GM12892 (cell line): ENCODE measurements around the gene TCP11L2. TPM values are rescaled to one million over a fixed set of nuclear protein-coding genes. Genes with fewer than 3 reads are reported as not detected.

ENCODE experiments used
- DNase-seq: peaks from one replicate; pipeline ENCODE4 v3.0.0; 2011; ENCODE audit not compliant: insufficient read length
- FAIRE-seq: peaks from 2 replicates; lab custom pipeline; 2011; peaks lifted over from hg19 to GRCh38; lab: Jason Lieb, UNC
- POLR2A ChIP-seq: IDR thresholded peaks from 2 replicates; pipeline ENCODE4 v1.6.1; 2011; ENCODE audit warnings: low read depth, low read length, control low read depth
- POLR2AphosphoS5 ChIP-seq: IDR thresholded peaks from 2 replicates; pipeline ENCODE4 v1.6.1; 2011; ENCODE audit warnings: low read depth, low read length, control low read depth
- TAF1 ChIP-seq: IDR thresholded peaks from 2 replicates; pipeline ENCODE4 v1.6.1; 2011; ENCODE audit warnings: low read depth, mild to moderate bottlenecking, control low read depth, low read length, borderline replicate concordance
- polyA plus RNA-seq: library from polyadenylated mRNA; unstranded; fragments of >200 nt; gene quantifications from one replicate; pipeline ENCODE4 v1.2.1, GENCODE V29; 2012; ENCODE audit warnings: missing spikeins, inconsistent platforms; ENCODE audit not compliant: missing spikeins

The TCP11L2 gene
- 1.8 TPM for polyA plus RNA-seq

DNA sequence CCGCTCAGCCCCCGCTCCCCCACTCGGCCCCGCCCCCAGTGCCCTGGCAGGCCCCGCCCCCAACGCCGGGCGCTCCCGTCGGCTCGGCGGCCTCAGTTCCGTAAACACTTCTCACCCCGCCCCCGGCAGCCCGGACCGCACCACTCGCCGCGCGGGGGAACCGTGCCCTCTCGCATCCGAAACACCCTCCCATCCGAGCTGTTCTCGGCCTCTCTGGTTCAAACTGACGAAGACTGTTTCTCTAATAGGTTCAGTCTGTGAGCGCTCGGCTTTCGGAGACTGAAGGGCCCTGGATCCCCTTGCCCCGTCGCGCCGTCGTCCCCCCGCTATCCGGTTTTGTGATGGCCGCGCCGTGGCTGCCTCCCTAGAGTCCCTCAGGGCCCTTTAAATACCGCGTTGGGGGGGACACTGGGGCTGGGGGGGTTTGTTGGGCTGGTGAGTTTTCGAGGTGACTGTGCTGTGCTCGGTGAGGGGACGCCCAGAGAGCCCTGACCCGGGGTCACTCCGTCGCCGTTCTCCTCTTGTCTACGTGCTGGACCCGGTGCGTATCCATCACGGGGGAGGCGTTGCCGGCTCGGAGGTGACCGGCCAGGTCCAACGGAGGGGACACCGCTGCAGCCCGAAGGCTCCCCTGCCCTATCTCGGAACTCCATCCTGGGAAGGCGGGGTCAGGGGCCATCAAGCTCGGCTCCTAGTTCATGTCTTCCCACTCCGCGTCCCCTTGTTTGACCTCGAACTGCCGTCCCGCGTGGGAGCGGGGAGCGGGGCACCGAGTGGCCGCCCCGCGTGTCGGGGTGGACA, at the start of gene TCP11L2:
TSS of gene TCP11L2 (plus strand) at position 333 of the 801 bp plus-strand sequence. CDS start 8,343 bp downstream, outside the sequence.
- TF ChIP-seq TAF1 (no peak), POLR2AphosphoS5 (no peak), POLR2A (no peak)
- peak; percentile 95 for FAIRE-seq
- DNase-seq = peak; percentile 80

DNA sequence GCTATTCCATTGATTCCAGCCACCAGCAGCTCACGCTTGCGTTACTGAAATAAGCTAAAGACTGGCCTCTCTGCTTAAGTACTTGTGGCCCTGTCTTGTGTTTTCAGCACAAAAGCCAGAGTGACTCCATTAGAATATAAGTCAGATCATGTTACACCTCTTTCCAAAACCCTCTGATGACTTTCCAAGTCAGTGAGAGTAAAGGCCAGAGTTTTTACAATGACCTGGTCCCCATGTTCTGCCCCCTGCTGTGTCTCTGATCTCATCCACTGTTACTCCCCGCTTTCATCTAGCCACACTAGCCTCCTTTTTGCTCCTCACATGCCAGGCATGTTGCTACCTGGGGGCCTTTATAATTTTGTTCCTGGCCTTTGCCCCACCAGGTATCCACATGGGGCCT, 47.8 kb upstream of the TCP11L2 start:
- FAIRE-seq (no peak), DNase-seq (no peak)
- TF ChIP-seq POLR2A (no peak), POLR2AphosphoS5 (no peak), TAF1 (no peak)

DNA sequence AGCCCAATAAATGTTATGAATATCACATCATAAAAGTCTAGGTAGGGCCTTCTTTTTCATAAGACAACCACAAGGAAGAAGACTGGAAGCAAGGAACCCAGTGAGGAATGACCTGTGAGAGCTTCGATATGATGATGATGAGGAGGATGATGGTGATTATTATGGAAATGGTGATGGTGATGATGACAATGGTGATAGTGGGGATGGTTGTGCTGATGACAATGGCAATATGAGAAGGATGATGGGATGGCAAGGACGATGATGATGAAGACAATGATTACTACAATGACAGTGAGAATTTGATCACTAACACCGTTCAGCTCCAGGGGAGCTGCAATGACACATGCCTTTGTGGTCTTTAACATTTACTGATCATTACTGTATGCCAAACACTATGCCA, 47.0 kb upstream of the TCP11L2 start:
- TF ChIP-seq TAF1 = no peak
- TF ChIP-seq POLR2AphosphoS5 = no peak
- TF ChIP-seq POLR2A = no peak
- FAIRE-seq = no peak
- DNase-seq = no peak

DNA sequence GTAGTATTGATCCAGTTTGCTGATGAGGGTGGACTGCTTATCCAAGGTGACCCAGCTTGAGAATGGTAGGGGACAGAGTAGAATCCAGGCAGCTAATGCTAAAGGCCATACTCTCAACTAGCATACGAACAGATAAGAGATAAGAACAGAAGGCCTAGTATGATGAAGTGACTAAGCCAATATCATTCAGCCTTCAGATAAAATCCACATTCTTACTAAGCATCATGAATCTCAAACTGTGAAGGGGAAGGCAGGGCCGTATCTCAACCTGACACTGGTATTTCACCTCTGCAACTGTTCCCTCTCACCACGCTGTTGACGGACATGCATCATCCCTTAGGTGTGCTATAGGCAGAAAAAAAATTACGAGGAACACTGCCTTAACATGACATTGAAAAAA, 46.6 kb upstream of the TCP11L2 start:
- FAIRE-seq (no peak), DNase-seq (no peak)
- TF ChIP-seq POLR2A (no peak), POLR2AphosphoS5 (no peak), TAF1 (no peak)

DNA sequence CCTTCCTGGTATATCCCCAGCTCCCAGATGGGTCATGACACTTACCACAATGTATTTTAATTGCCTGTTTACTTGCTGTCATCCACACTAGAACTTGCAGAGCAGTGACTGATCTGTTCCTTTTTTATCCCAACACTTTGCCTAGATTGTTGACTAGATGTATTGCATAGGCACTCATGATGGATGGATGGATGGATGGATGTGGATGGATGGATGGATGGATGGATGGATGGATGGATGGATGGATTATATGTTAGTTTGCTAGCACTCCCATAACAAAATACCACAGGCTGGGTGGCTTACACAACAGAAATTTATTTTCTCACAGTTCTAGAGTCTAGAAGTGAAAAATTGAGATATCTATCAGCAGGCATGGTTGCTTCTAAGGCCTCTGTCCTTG, 46.0 kb upstream of the TCP11L2 start:
- FAIRE-seq (no peak), DNase-seq (no peak)
- TF ChIP-seq POLR2AphosphoS5 = no peak
- no peak for TF ChIP-seq TAF1
- TF ChIP-seq POLR2A = no peak

DNA sequence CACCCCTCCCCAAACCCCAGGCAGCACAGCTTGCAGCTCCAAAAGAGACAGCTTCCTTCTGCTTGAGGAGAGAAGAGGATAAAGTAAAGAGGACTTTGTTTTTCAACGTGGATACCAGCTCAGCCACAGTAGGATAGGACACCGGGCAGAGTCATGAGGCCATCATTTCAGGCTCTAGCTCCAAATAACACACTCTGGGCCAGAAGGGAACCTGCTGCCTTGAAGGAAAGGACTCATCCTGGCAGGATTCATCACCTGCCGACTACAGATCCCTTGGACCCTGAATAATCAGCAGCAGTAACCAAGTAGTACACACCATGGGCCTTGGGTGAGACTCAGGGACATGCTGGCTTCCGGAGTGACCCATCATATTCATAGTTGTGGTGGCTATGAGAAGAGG, 44.3 kb upstream of the TCP11L2 start:
- FAIRE-seq (no peak), DNase-seq (no peak)
- TF ChIP-seq TAF1 = no peak
- no peak for TF ChIP-seq POLR2A
- TF ChIP-seq POLR2AphosphoS5 = no peak

DNA sequence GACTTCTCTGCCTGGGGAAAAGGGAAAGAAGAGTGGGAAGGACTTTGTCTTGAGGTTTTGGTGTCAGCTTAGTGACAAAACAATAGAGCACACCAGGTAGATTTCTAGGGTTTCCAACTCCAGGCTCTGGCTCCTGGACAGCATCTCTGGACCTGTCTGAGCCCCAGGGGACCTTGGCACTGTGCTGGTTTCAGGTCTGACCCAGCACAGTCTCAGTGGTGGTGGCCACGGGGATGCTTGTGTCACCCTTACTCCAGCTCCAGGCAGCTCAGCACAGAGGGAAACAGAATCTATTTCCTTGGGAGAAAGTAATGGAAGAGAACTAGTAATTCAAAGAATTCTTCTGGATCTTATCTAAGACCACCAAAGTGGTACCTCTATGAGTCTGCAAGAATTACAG, 43.6 kb upstream of the TCP11L2 start:
- no peak for FAIRE-seq
- TF ChIP-seq POLR2A = no peak
- TF ChIP-seq TAF1 = no peak
- TF ChIP-seq POLR2AphosphoS5 = no peak
- DNase-seq = no peak

DNA sequence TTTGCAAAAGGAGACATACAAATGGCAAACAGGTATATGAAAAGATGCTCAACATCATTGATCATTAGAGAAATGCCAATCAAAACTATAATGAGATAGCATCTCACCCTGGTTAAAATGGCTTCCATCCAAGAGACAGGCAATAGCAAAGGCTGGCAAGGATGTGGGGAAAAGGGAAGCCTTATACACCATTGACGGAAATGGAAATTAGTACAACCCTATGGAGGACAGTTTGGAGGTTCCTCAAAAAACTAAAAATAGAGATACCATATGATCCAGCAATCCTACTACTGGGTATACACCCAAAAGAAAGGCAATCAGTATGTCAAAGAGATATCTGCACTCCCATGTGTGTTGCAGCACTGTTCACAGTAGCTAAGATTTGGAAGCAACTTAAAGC, 37.4 kb upstream of the TCP11L2 start:
- DNase-seq (no peak), FAIRE-seq (no peak)
- TF ChIP-seq TAF1 (no peak), POLR2A (no peak), POLR2AphosphoS5 (no peak)

DNA sequence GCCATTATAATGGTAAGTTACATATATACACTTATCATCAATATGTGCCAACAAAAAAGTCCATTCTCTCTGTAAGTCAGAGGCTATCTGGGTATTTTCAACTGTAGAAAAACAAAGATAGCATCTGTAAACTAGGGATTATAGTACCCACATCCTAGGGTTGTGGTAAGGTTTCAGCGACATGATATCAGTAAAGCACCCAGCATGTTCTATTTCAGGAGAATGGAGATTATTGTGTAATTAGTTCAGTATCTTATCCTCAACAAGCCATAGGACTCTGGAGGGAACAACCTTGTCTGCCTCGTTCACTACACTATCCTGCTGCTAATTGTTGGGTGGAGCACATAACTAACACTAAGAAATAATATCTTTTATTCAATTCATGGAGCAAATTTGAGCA, 35.0 kb upstream of the TCP11L2 start:
- no peak for DNase-seq
- no peak for FAIRE-seq
- TF ChIP-seq TAF1 (no peak), POLR2AphosphoS5 (no peak), POLR2A (no peak)

DNA sequence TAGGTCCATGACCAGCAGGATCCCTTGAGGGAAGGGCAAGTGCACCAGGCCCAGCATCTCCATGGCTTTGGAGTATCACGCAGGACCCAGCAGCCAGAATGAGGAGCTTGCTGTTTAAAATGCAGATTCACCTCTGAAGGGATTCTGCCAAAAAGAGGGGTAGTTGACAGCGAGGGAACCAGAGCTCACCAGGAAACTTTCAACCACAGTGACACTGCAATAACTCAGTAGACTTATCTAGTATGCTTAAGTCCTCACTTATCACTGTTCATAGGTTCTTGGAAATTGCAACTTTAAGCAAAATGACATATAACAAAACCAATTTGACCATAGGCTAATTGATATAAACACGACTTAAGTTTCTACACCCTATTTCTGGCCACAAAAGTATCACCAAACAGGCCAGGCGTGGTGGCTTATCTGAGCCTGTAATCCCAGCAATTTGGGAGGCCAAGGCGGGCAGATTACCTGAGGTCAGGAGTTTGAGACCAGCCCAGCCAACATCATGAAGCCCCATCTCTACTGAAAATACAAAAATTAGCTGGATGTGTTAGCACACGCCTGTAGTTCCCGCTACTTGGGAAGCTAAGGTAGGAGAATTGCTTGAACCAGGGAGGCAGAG, 33.3 kb upstream of the TCP11L2 start:
- no peak for FAIRE-seq
- TF ChIP-seq POLR2AphosphoS5 = no peak
- TF ChIP-seq TAF1 = no peak
- no peak for TF ChIP-seq POLR2A

DNA sequence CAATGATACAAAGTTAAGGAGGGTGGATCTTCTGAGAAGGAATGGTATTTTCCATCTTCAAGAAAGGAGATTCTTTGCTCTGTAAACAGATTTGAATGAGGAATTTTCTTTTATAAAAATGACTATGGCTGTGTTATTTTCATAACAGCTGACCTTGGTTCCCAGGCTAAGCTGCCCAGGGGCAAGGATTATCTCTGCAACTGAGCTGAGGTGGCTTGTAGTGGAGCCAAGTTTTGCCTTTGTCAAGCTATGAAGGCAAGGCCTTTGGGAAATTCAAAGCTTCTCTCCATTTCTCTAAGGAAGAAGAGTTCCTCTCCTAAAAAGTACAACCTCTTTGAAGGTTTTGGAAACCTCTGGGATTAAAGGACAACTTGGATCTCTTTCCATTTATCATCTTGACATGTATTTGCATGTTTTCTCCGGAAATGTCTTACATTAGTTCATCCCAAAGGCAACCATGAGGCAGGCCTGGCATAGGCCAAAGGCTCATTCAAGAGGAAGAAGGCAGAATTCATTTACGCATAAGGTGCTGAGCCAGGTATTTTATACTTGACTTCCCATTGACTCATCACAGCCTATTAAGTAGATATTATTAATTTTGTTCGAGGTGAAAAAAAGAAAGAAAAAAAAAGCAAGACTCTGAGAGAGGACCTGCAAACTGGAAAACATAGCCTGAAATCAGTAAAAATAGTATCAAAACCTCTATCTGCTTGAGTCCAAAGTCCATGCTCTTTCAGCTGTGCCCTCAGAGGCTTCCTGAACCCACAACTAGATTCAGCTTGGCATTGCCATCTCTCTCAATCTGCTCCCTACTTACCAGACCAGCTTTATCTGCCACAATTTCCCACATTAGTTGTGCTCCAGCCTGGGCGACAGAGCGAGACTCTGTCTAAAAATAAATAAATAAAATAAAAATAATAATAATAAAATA, 30.7 kb upstream of the TCP11L2 start:
- DNase-seq = no peak
- TF ChIP-seq TAF1 = no peak
- TF ChIP-seq POLR2A = no peak
- TF ChIP-seq POLR2AphosphoS5 = no peak
- no peak for FAIRE-seq

More for the DNA sequence above, 33.3 kb upstream of the TCP11L2 start:
- DNase-seq = no peak

DNA sequence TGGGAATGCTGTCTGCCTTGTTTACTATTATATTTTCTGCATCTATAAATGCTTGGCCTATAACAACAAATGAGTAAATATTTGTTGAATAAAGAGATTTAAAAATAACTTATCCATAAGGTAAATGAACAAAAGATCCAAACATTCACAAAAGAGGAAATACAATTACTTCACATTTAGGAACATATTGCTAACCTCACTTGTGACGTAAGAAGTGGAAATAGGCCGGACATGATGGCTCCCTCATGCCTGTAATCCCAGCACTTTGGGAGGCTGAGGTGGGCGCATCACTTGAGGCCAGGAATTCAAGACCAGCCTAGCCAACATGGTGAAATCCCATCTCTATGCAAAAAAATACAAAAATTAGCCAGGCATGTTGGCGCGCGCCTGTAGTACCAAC, 29.0 kb upstream of the TCP11L2 start:
- FAIRE-seq (no peak), DNase-seq (no peak)
- no peak for TF ChIP-seq POLR2AphosphoS5
- TF ChIP-seq POLR2A = no peak
- no peak for TF ChIP-seq TAF1
